HG02943 (cell line): ENCODE data around the gene LHFPL2.
"Not testable (repeated sequence)": the region's sequence is repeated elsewhere in the genome, so short reads cannot be mapped to it uniquely, and the experiment has no call there.

ENCODE experiments used
- ATAC-seq: cut with Tn5 transposase; IDR thresholded peaks from one replicate; pipeline ENCODE4 v1.9.1; 2021; ENCODE audit warnings: mild to moderate bottlenecking, low read depth, moderate library complexity; ENCODE audit not compliant: unreplicated experiment

LHFPL2 gene

GRCh38 chr5:78648359-78649210 is at the start of gene LHFPL2:
LHFPL2 (minus strand) TSS chr5:78648772; CDS start chr5:78510213, 138,559 bp downstream.
- ATAC-seq: peak; percentile 45

- ATAC-seq: no peak
Observed at GRCh38 chr5:78696637-78697036, 48.1 kb upstream of the LHFPL2 start.

GRCh38 chr5:78696052-78696451 is 47.5 kb upstream of the LHFPL2 start:
- ATAC-seq: not testable (repeated sequence)

- ATAC-seq: no peak
Observed at GRCh38 chr5:78693339-78693738, 44.8 kb upstream of the LHFPL2 start.

- ATAC-seq: no peak
Observed at GRCh38 chr5:78691084-78691960, 42.8 kb upstream of the LHFPL2 start.

- ATAC-seq: no peak
Observed at GRCh38 chr5:78690253-78690972, 41.8 kb upstream of the LHFPL2 start.

GRCh38 chr5:78689540-78690252 is 41.1 kb upstream of the LHFPL2 start:
- ATAC-seq: no peak

GRCh38 chr5:78687514-78687913 is 38.9 kb upstream of the LHFPL2 start:
- not testable (repeated sequence) for ATAC-seq

GRCh38 chr5:78683905-78684304 is 35.3 kb upstream of the LHFPL2 start:
- ATAC-seq: not testable (repeated sequence)

- no peak for ATAC-seq
Observed at GRCh38 chr5:78679905-78680304, 31.3 kb upstream of the LHFPL2 start.

- ATAC-seq: no peak
Observed at GRCh38 chr5:78677777-78678668, 29.5 kb upstream of the LHFPL2 start.

- ATAC-seq: no peak
Observed at GRCh38 chr5:78675956-78676730, 27.6 kb upstream of the LHFPL2 start.

- ATAC-seq: not testable (repeated sequence)
Observed at GRCh38 chr5:78673827-78674226, 25.3 kb upstream of the LHFPL2 start.

GRCh38 chr5:78672154-78672553 is 23.6 kb upstream of the LHFPL2 start:
- no peak for ATAC-seq

GRCh38 chr5:78671609-78672008 is 23.0 kb upstream of the LHFPL2 start:
- ATAC-seq: no peak

- ATAC-seq: no peak
Observed at GRCh38 chr5:78670701-78671269, 22.2 kb upstream of the LHFPL2 start.

GRCh38 chr5:78669331-78669730 is 20.8 kb upstream of the LHFPL2 start:
- no peak for ATAC-seq
